Left colon (tissue), 2 donors: ENCODE measurements around the gene TP53INP2. TPM values are rescaled to one million over a fixed set of nuclear protein-coding genes. Genes with fewer than 3 reads are reported as not detected.
"Not testable (repeated sequence)": the region's sequence is repeated elsewhere in the genome, so short reads cannot be mapped to it uniquely, and the experiment has no call there.

ENCODE experiments used
- ATAC-seq: fragments of 200-7000 bp; cut with Tn5 transposase; one replicate; pipeline ENCODE4 v1.9.1; 2020; ENCODE audit warnings: mild to moderate bottlenecking, moderate library complexity
- DNase-seq, 2 donors: peaks; one replicate each; pipeline ENCODE4 v3.0.0-alpha.2; 2020
- intact Hi-C, 2 donors: fragments of 100-400 bp; cut with DNase I in 1 of 2; cut with micrococcal nuclease in 1 of 2; formaldehyde crosslinking; loops; one replicate each; pipeline versions ENCODE4 v1.11.2 to v1.14.0; 2022; cut with DNase I, micrococcal nuclease
- total RNA-seq, 2 donors: library from RNA; stranded (reverse); fragmentation: NEBNext Ultra II Directional; extraction: Animal tissue kit (Norgen Biotek cat#: 25700); gene quantifications; one replicate each; pipeline ENCODE4 v1.2.1, GENCODE V29; 2021
- donor health status: DM: no; HTN: no; CAD: no.
- donor health status: DM: yes; HTN: yes; CAD: no.

TP53INP2 gene
- total RNA-seq, 2 donors from 2014 or later = 72.9 to 111 TPM

- intact Hi-C loops = no loop called here
- no peak for ATAC-seq
These were observed 12.7 kb downstream of the TP53INP2 start for GRCh38 chr20:34716921-34717229.

GRCh38 chr20:34717230-34718095 lies 13.3 kb downstream of the TP53INP2 start:
- no peak for DNase-seq
- intact Hi-C loops = no loop called here
- ATAC-seq = no peak

More at GRCh38 chr20:34716921-34717229, 12.7 kb downstream of the TP53INP2 start:
- DNase-seq = no peak

- DNase-seq, intact Hi-C loops, ATAC-seq: not testable (repeated sequence)
These were observed 15.3 kb downstream of the TP53INP2 start for GRCh38 chr20:34719242-34720017.

DNA sequence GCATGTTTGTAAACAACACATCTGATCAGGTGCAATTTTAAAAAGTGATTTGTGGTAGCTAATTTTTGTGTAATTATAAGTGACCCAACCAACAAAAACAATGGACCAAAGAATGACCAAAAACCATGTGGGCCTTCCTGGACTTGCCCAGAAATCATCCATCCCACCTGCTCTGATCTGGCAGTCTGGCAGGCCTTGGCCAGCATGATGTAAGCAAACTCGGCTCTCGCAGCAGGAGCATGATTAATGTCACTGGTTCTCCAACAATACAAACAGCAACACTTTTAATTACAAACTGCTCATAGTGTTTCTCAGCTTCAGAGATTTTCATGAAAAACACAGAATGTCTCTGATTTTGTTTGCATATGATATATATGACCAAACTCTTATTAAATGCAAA lies 16.1 kb downstream of the TP53INP2 start:
- no peak for ATAC-seq
- DNase-seq = no peak
- intact Hi-C loops = no loop called here

DNA sequence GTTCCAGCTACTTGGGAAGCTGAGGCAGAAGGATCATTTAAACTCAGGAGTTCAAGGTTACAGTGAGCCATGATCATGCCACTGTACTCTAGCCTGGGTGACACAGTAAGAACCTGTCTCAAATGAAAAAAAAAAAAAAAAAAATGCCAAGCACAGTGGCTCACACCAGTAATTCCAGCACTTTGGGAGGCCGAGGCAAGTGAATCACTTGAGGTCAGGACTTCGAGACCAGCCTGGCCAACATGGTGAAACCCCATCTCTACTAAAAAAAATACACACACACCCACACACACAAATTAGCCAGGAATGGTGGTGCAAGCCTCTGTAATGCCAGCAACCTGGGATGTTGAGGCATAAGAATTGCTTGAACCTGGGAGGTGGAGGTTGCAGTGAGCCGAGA lies 18.4 kb downstream of the TP53INP2 start:
- intact Hi-C loops, DNase-seq, ATAC-seq: not testable (repeated sequence)

- intact Hi-C loops = no loop called here
- no peak for DNase-seq
- ATAC-seq = no peak
These were observed 20.0 kb downstream of the TP53INP2 start for GRCh38 chr20:34724172-34724571.

GRCh38 chr20:34729416-34729815 lies 25.3 kb downstream of the TP53INP2 start:
- intact Hi-C loops = no loop called here
- ATAC-seq (no peak), DNase-seq (no peak)

- ATAC-seq = no peak
- no peak for DNase-seq
- intact Hi-C loops = no loop called here
These were observed 28.4 kb downstream of the TP53INP2 start for GRCh38 chr20:34732523-34732922.

GRCh38 chr20:34736106-34736735 lies 32.1 kb downstream of the TP53INP2 start:
- intact Hi-C loops = no loop called here
- DNase-seq (no peak), ATAC-seq (no peak)

- intact Hi-C loops = no loop called here
- DNase-seq (no peak), ATAC-seq (no peak)
These were observed 38.9 kb downstream of the TP53INP2 start for GRCh38 chr20:34743039-34743438.

DNA sequence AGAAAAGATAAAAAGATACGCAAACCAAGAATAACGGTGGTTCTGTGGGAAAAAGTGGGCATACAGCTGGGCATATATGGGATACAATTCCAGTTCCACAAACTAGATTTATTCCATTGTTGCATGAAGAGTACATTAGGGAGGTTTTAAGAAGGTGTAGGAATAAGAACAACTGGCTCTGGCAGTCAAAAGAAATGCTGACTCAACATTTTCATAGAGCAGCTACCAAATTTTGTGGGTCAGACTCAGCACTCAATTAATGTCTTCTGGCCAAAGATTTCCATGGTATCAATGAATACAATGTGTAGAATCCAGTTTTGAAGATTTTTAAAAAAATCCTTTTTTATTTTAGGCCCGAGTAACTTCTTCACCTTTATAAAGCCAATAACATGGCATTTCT lies 40.2 kb downstream of the TP53INP2 start:
- ATAC-seq (no peak), DNase-seq (no peak)
- intact Hi-C loops = no loop called here

DNA sequence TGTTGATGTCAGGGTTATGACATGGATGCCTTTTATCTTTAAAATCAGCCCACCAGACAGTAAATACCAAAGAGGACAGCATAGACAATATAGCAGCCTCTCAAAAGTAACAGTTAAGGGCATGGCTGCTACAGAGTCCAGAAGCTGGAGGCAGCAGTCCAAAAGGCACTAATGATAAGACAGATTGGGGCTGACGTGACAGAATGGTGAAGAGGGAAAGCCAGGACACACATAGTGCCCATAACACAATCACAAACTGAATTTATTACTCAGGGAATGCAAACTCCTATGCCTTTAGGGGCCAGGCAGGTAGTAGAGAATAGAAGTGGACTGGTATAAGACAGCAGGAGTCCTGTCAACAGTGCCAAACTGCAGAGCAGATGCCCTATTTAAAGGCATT lies 40.7 kb downstream of the TP53INP2 start:
- ATAC-seq (no peak), DNase-seq (no peak)
- intact Hi-C loops = no loop called here

DNA sequence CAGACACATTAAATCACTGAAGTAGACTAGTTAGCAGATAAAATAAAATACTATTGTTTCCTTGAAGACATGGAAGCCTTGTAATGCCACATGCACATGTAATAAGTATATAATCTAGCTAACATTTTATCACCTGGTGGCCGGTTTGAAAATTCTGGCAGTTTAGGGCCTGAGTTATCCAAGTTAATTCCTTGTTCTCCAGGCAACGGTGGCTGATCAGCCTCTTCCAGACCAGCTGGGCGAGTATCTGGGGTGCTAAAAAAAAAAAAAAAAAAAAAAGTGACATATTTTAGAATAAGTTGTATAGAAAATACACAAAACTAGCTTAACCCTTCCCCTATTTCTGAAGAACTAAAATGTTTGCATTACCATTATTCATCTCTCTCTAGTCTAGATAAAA lies 42.5 kb downstream of the TP53INP2 start:
- no peak for DNase-seq
- ATAC-seq = no peak
- intact Hi-C loops = no loop called here

- ATAC-seq (no peak), DNase-seq (no peak)
- intact Hi-C loops = no loop called here
These were observed 43.3 kb downstream of the TP53INP2 start for GRCh38 chr20:34747479-34747878.

GRCh38 chr20:34748709-34749108 lies 44.6 kb downstream of the TP53INP2 start:
- no peak for DNase-seq
- intact Hi-C loops = no loop called here
- ATAC-seq = no peak

DNA sequence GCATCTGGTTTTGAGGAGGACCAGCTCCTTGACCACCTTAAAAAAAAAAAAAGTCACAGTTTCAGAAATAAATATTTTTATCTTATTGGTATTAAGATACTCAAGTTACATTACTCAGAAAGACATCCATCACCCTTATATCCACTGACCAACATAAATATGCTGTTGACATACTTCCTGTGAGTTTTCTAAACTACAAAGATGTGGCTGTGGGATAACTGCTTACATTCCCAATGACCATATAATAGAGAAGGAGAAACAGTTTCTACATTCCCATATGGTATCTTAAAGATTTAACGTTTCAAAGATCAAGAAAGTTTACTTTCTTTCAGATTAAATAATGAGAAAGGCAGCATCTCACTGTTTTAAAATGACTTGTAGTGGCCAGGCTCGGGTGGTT lies 46.3 kb downstream of the TP53INP2 start:
- intact Hi-C loops = no loop called here
- ATAC-seq = no peak
- DNase-seq = no peak

DNA sequence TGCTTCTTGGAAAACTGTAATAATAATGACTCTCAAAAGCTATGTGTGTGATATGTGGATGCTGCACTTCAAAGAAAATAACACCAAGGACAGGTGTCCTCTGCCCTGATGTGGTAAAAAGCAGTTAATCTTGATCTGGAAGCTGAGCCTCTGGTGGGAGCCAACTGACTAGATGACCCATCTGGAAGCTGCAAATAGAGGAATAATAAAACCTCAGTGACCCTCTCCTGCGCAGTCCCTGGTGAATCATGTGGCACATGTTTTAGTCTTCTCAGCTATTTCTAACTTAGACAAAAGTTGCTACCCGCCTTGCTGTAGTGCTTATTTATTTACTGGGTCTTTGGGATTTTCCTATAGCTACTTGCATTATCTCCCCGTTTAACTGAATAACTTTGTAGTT lies 47.3 kb downstream of the TP53INP2 start:
- ATAC-seq = no peak
- intact Hi-C loops = no loop called here
- DNase-seq = no peak

GRCh38 chr20:34753706-34754461 lies 49.7 kb downstream of the TP53INP2 start:
- ATAC-seq (no peak), DNase-seq (no peak)
- intact Hi-C loops = no loop called here

- ATAC-seq (no peak), DNase-seq (no peak)
- intact Hi-C loops = no loop called here
These were observed 50.5 kb downstream of the TP53INP2 start for GRCh38 chr20:34754611-34755010.
